Fibroblast of skin of right quadriceps (primary cell): Measurements from ENCODE around the gene GPATCH11.

ENCODE experiments used
- DNase-seq: peaks from one replicate; pipeline ENCODE4 v3.0.0-alpha.2; 2013

GPATCH11 gene

GRCh38 chr2:37109523-37109922, 25.2 kb downstream of the GPATCH11 start:
- no peak for DNase-seq

GRCh38 chr2:37110306-37111212, 26.2 kb downstream of the GPATCH11 start:
- no peak for DNase-seq

DNA sequence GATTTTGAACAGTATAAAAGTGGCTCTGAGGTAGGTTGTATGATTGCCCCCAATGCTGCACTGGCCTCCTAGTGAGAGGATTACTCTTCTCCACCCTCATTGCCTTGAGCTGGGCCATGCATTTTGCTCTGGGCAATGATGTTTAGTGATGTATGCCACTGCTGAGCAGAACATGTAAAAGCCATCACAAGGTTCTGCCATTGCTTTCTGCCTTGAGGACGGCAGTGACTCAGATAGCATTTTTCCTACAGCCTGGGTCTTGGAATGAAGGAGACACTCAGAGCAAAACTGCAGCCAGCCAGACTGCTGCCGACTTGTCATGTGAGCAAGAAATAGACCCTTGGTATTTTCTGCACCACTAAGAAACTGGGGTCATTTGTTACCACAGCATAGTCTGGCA, 27.6 kb downstream of the GPATCH11 start:
- no peak for DNase-seq

- no peak for DNase-seq
Measured at GRCh38 chr2:37117566-37117965, 33.2 kb downstream of the GPATCH11 start.

DNA sequence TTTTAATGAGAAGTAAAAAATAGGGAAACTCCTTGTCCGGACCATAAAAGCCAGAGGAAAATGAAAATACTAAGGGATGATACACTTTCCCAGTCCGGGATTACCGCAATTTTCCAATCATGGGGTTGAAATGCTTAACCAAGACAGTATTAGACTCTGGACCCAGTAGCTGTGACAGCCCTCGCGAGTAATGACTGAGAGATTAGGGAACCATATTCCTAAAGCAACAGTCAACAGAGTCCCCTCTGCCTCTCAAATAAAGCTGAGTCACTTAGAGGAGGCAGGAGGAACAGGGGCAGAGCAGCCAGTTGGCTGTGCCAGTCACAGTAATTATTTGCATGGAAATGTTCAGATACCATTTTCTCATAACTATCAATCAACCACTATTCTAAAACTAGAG, 34.8 kb downstream of the GPATCH11 start:
- no peak for DNase-seq

DNA sequence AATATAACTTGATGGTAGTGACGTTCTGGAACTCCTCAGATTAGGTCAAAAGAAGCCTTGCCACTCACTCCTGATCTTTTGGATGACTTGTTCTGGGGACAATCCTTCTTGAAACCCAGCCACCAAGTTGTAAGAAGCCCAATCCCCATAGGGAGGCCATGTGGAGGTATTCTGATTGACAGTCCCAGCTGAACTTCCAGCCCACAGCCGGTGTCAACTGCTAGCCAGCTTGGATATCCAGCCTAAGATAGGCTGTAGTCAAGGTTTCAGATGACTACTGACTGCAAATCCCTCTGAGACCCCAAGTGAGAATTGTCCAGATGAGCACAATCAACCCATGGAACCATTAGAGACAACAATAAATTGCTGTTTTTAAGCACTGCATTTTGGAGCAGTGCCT, 41.1 kb downstream of the GPATCH11 start:
- DNase-seq, result no peak

GRCh38 chr2:37132914-37133313, 48.6 kb downstream of the GPATCH11 start:
- no peak for DNase-seq

- no peak for DNase-seq
Measured at GRCh38 chr2:37142546-37142945, 58.2 kb downstream of the GPATCH11 start.

DNA sequence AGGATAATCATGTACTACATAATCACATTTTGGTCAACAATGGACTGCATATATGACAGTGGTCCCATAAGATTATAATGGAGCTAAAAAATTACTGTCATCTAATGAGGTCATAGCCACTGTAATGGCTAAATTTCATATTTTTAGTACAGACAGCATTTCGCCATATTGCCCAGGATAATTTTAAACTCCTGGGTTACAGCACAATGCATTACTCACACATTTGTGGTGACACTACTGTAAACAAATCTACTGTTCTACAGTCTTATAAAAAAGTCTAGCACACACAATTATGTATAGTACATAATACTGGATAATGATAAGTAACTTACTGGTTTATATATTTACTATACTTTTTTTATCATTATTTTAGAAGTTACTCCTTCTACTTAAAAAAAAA, 59.7 kb downstream of the GPATCH11 start:
- DNase-seq, result peak; percentile 44

- no peak for DNase-seq
Measured at GRCh38 chr2:37146062-37146461, 61.7 kb downstream of the GPATCH11 start.

- no peak for DNase-seq
Measured at GRCh38 chr2:37148325-37148724, 64.0 kb downstream of the GPATCH11 start.
